GM06990 (cell line): Measurements from ENCODE around the gene FBXO40.
A peak's percentile ranks its signal among the peaks of the same experiment; 100 is the strongest.

Experiments
- DNase-seq: peaks from one replicate; pipeline ENCODE4 v3.0.0-alpha.2; 2011; ENCODE audit not compliant: insufficient read length; ENCODE audit errors: extremely low read depth
- H3K27me3 ChIP-seq: replicated peaks from 2 replicates; pipeline ENCODE4 v1.6.0; 2011; ENCODE audit warnings: low read length; ENCODE audit not compliant: control insufficient read depth, insufficient read depth
- H3K36me3 ChIP-seq: 2 replicates; pipeline ENCODE4 v1.5.1; 2011; ENCODE audit warnings: low read length; ENCODE audit not compliant: control insufficient read depth, insufficient read depth
- H3K4me3 ChIP-seq: replicated peaks from 2 replicates; pipeline ENCODE4 v1.5.1; 2011; ENCODE audit warnings: low read depth, mild to moderate bottlenecking, control low read depth, low read length
- CTCF ChIP-seq: IDR thresholded peaks from 2 replicates; pipeline ENCODE4 v1.5.1; 2011; ENCODE audit warnings: low read length, control low read depth, mild to moderate bottlenecking, inconsistent platforms; ENCODE audit not compliant: insufficient read depth, poor library complexity, severe bottlenecking

Gene FBXO40

GRCh38 chr3:121659586-121659985 is 66.4 kb downstream of the FBXO40 start:
- Histone ChIP-seq H3K4me3 (peak overlapping the region; percentile 71), H3K36me3 (peaks cover 14% of the 10 kb centered on the region), H3K27me3 (no peaks in the 10 kb centered on the region)
- TF ChIP-seq CTCF, result no peak
- DNase-seq, result no peak

- Histone ChIP-seq H3K27me3 (no peaks in the 10 kb centered on the region), H3K4me3 (peak within 1 kb of the TSS; percentile 71), H3K36me3 (peaks cover 17% of the 10 kb centered on the region)
- peak; percentile 85 for DNase-seq
- no peak for TF ChIP-seq CTCF
These were observed 67.4 kb downstream of the FBXO40 start, which contains the start of gene HCLS1 for GRCh38 chr3:121660356-121661171. TSS of gene HCLS1 (minus strand) at chr3:121660903. CDS start at chr3:121658347, 2,556 bp downstream.

GRCh38 chr3:121661376-121661775 is 68.2 kb downstream of the FBXO40 start:
- no peak for TF ChIP-seq CTCF
- Histone ChIP-seq H3K27me3 (no peaks in the 10 kb centered on the region), H3K36me3 (peaks cover 17% of the 10 kb centered on the region), H3K4me3 (no peak overlapping the region)
- DNase-seq, result peak; percentile 9

- H3K36me3 ChIP-seq, result peaks cover 16% of the 10 kb centered on the region
These were observed 69.6 kb downstream of the FBXO40 start for GRCh38 chr3:121662742-121663141.

GRCh38 chr3:121663171-121663847 is 70.1 kb downstream of the FBXO40 start:
- no peaks in the 10 kb centered on the region for H3K27me3 ChIP-seq
- DNase-seq, result no peak
- H3K36me3 ChIP-seq, result peaks cover 14% of the 10 kb centered on the region
- TF ChIP-seq CTCF, result no peak
- H3K4me3 ChIP-seq, result no peak overlapping the region

More at GRCh38 chr3:121662742-121663141, 69.6 kb downstream of the FBXO40 start:
- no peak for TF ChIP-seq CTCF
- H3K27me3 ChIP-seq, result no peaks in the 10 kb centered on the region
- DNase-seq, result no peak
- H3K4me3 ChIP-seq, result no peak overlapping the region
